Heart right ventricle (tissue), 16 donors: ENCODE results near the gene HDAC9. TPM values are rescaled to one million over a fixed set of nuclear protein-coding genes. Genes with fewer than 3 reads are reported as not detected.

ENCODE experiments used
- ATAC-seq, 8 donors: fragments of 200-7000 bp; cut with Tn5 transposase; one replicate each; pipeline ENCODE4 v1.9.1; 2020; ENCODE audit warnings: mild to moderate bottlenecking in 8 of 8, moderate library complexity in 8 of 8, moderate number of reproducible peaks in 1 of 8
- DNase-seq, 2 donors: peaks; one replicate each; pipeline ENCODE4 v3.0.0-alpha.2; 2020
- H3K27ac ChIP-seq, 10 donors: fragments of 200-600 bp; sonication (generic) in 2 of 10; one replicate each; pipeline versions ENCODE4 v1.5.0 to v1.8.0; 2020 to 2022; ENCODE audit warnings: mild to moderate bottlenecking in 3 of 10
- H3K27me3 ChIP-seq, 7 donors: fragments of 200-600 bp; one replicate each; pipeline ENCODE4 v1.8.0; 2021 to 2022; ENCODE audit warnings: mild to moderate bottlenecking in 2 of 7
- H3K36me3 ChIP-seq, 9 donors: fragments of 200-600 bp; sonication (generic) in 1 of 9; one replicate each; pipeline versions ENCODE4 v1.5.0 to v1.8.0; 2020 to 2022; ENCODE audit warnings: mild to moderate bottlenecking in 2 of 9
- H3K4me1 ChIP-seq, 9 donors: fragments of 200-600 bp; sonication (generic) in 1 of 9; one replicate each; pipeline versions ENCODE4 v1.5.0 to v1.8.0; 2020 to 2022; ENCODE audit warnings: mild to moderate bottlenecking in 4 of 9
- H3K4me3 ChIP-seq, 10 donors: fragments of 200-600 bp; sonication (generic) in 2 of 10; one replicate each; pipeline versions ENCODE4 v1.5.0 to v1.8.0; 2020 to 2022; ENCODE audit warnings: mild to moderate bottlenecking in 7 of 10, moderate library complexity in 2 of 10
- H3K9me3 ChIP-seq, 11 donors: fragments of 200-600 bp in 10 of 11; sonication (generic) in 2 of 11; one replicate each; pipeline versions ENCODE4 v1.5.0 to v1.8.0; 2013 to 2022; ENCODE audit warnings: mild to moderate bottlenecking in 2 of 11, control low read depth in 1 of 11, moderate library complexity in 1 of 11
- WGBS, 2 donors: extraction: QIAGEN DNeasy Blood & Tissue Kit; methylation state at CpG; one replicate each; pipeline ENCODE4 v1.1.7; 2013; ENCODE audit warnings: inconsistent platforms in 1 of 2; 5-methylcytosine and 5-hydroxymethylcytosine counted together
- intact Hi-C, 10 donors: fragments of 100-400 bp; cut with DNase I; formaldehyde crosslinking; loops; one replicate each; pipeline versions ENCODE4 v1.11.1 to v1.14.2; 2022
- polyA plus RNA-seq, 2 donors: library from polyadenylated mRNA; stranded (reverse); fragments of 200-250 nt; gene quantifications; one replicate each; pipeline ENCODE4 v1.2.3, GENCODE V29; 2013
- total RNA-seq, 10 donors: library from RNA; stranded (reverse); fragmentation: NEBNext Ultra II Directional in 3 of 10; extraction: Animal tissue kit (Norgen Biotek cat#: 25700) in 3 of 10; gene quantifications; one replicate each; pipeline versions ENCODE4 v1.2.1 to v1.2.4, GENCODE V29; 2021 to 2023
- TF ChIP-seq, protein P1 (sequence below), 9 donors: fragments of 200-600 bp; sonication (generic) in 2 of 9; IDR thresholded peaks; one replicate each; pipeline versions ENCODE4 v1.5.0 to v1.8.0; 2021 to 2022; ENCODE audit warnings: antibody characterized with exemption in 9 of 9, mild to moderate bottlenecking in 5 of 9, moderate library complexity in 1 of 9
- donor health status: Arrhythmogenic right ventricular cardiomyopathy.
- donor health status: ischemic (EF 13 %, LVEDD 7.1; RV severe dilation, severe dysfunction).
- donor health status: healthy with polysubstance abuse.
- donor health status: DM: no; HTN: yes; CAD: no.
- donor health status: DM: no; HTN: no; CAD: no.
- donor health status: ischemic (EF 25% LVEDD 6.9; RV normal size, moderate dysfunction).
- donor health status: ischemic (EF 25% LVEDD 5.7; RV mildly dilated, moderate dysfunction).
- donor health status: healthy.
- donor health status: DM: yes; HTN: yes; CAD: no.
- donor health status: Ischemic cardiomyopathy.
- donor health status: ischemic (EF 35%, LVEDD 5.7; RV mildly dilated, moderate dysfunction).
- donor health status: nonischemic (EF 11% LVEDD 7.7; RV severe dilation, severe dysfunction).
- donor health status: DM: yes; HTN: yes; CAD: no.
- donor health status: PGD.
- donor health status: ischemic (EF 29% LVEDD 5.4; RV normal size, mild dysfunction).
- donor health status: nonischemic (EF 23%, LVEDD 6.1; RV moderate dilation, normal function).

The HDAC9 gene
- total and polyA plus RNA-seq, 12 donors, result 1.9 to 66.1 (median 38.6) TPM

DNA sequence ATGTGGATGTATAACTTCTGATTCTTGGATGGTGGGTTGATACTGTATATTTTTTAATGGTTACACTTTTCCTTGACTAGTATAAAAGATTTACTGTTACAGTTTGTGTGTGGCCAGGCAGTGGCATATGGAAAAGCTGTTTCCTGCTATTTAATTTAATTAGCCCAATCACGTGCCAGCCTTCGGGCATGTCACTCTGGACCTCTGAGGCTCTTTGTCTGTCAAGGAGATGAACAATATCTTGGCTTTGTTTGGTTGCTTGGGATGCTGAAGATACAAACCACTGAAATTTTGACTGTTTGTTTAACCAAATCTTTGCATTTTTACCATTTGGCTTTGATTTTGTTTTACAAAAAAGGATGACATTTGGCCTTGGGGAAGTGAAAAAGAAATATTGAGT, 185.0 kb downstream of the HDAC9 start:
- TF ChIP-seq, protein P1, sequence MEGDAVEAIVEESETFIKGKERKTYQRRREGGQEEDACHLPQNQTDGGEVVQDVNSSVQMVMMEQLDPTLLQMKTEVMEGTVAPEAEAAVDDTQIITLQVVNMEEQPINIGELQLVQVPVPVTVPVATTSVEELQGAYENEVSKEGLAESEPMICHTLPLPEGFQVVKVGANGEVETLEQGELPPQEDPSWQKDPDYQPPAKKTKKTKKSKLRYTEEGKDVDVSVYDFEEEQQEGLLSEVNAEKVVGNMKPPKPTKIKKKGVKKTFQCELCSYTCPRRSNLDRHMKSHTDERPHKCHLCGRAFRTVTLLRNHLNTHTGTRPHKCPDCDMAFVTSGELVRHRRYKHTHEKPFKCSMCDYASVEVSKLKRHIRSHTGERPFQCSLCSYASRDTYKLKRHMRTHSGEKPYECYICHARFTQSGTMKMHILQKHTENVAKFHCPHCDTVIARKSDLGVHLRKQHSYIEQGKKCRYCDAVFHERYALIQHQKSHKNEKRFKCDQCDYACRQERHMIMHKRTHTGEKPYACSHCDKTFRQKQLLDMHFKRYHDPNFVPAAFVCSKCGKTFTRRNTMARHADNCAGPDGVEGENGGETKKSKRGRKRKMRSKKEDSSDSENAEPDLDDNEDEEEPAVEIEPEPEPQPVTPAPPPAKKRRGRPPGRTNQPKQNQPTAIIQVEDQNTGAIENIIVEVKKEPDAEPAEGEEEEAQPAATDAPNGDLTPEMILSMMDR (IDR thresholded peaks at IDR 0.05), result no peak
- intact Hi-C loops, result no loop called here
- no peak overlapping the region for H3K4me3 ChIP-seq
- H3K9me3 ChIP-seq, result no peaks in the 10 kb centered on the region
- no peak overlapping the region for H3K27ac ChIP-seq
- DNase-seq, result no peak
- ATAC-seq, result no peak
- WGBS, 2 donors, result 65 to 67% methylated on average over 2 of the region's 2 CpGs
- H3K27me3 ChIP-seq, result no peaks in the 10 kb centered on the region
- no peaks in the 10 kb centered on the region for H3K4me1 ChIP-seq
- H3K36me3 ChIP-seq, result no peaks in the 10 kb centered on the region

DNA sequence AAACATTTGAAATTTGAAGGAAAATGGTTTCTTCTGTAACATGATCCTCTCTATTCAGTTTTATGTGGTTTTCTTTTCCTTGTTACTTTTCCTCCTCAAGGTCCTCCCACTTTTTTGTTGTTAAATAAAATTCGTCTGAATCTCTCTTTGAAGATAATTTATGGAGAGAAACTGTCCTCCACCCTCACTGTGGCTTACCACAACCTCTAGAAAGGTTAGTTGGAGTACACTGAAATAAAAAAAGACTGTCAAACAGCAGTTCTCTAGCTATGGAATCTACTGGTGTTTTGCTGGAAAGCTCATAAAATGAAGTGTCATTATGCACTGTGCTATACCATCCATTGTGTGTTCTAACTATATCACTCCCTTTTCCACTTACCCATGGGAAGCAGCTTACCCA, 189.4 kb downstream of the HDAC9 start:
- Histone ChIP-seq H3K36me3 (no peaks in the 10 kb centered on the region), H3K27ac (no peak overlapping the region), H3K4me1 (no peaks in the 10 kb centered on the region), H3K27me3 (no peaks in the 10 kb centered on the region), H3K4me3 (no peak overlapping the region), H3K9me3 (no peaks in the 10 kb centered on the region)
- ATAC-seq (no peak), DNase-seq (no peak)
- WGBS, 2 donors, result 70 to 90% methylated on average over 1 of the region's 1 CpG
- intact Hi-C loops, result no loop called here
- TF ChIP-seq, protein P1 (IDR thresholded peaks at IDR 0.05), result no peak

DNA sequence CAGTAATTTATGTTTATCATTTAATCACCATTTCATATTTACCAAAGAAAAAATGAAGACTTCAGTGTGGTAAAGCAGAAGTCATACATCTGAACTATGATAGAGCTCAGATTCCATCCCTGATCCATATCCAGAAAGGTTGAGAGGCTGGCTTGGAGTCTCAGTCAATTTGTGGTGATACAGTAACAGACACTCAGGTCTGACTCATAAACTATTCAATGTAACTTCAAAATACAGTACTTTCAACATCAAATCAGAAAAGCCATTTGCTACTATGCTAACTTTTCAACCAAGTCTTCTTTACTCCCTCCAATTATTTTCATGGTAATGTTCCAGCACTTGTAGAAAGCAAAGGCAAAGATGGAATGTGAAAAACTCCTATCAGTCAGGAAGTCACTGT, 190.4 kb downstream of the HDAC9 start:
- Histone ChIP-seq H3K27me3 (no peaks in the 10 kb centered on the region), H3K36me3 (no peaks in the 10 kb centered on the region), H3K4me3 (no peak overlapping the region), H3K9me3 (no peaks in the 10 kb centered on the region), H3K4me1 (no peaks in the 10 kb centered on the region), H3K27ac (no peak overlapping the region)
- no peak for ATAC-seq
- intact Hi-C loops, result no loop called here
- TF ChIP-seq, protein P1 (IDR thresholded peaks at IDR 0.05), result no peak
- no peak for DNase-seq

DNA sequence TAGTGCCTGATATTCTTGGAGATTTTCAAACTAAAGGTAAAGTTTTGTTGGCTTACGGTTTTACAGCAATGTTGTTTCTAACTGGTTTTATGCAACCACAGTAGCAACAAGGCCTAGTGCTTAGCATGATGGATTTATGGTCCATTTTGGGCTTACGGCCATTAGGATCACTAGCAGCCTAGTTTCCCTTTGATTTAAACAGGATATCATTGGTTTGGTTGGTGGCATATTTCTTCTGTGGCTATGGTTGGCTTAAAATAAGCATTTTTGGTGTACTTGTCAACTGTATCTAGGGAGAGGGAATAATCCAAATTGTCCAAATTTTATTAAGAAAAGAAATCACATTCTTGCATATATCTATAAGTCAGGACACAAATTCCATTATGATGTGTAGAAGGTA, 194.0 kb downstream of the HDAC9 start:
- no peaks in the 10 kb centered on the region for H3K27me3 ChIP-seq
- intact Hi-C loops, result no loop called here
- no peaks in the 10 kb centered on the region for H3K9me3 ChIP-seq
- H3K4me1 ChIP-seq, result no peaks in the 10 kb centered on the region
- H3K36me3 ChIP-seq, result no peaks in the 10 kb centered on the region
- TF ChIP-seq, protein P1 (IDR thresholded peaks at IDR 0.05), result no peak
- no peak for ATAC-seq
- H3K27ac ChIP-seq, result no peak overlapping the region
- no peak overlapping the region for H3K4me3 ChIP-seq
- no peak for DNase-seq
- WGBS, 2 donors, result 95 to 98% methylated on average over 2 of the region's 2 CpGs

GRCh38 chr7:18693406-18693805, 197.9 kb downstream of the HDAC9 start:
- Histone ChIP-seq H3K36me3 (no peaks in the 10 kb centered on the region), H3K4me1 (peaks cover 0 to 4% (median 0%) of the 10 kb centered on the region in 9 donors), H3K27ac (no peak overlapping the region), H3K4me3 (no peak overlapping the region), H3K27me3 (no peaks in the 10 kb centered on the region), H3K9me3 (no peaks in the 10 kb centered on the region)
- intact Hi-C loops, result no loop called here
- WGBS, 2 donors, result 39 to 45% methylated on average over 4 of the region's 4 CpGs
- TF ChIP-seq, protein P1 (IDR thresholded peaks at IDR 0.05), result peak in 8 of 9 donors; percentile 21 to 70 (median 58)
- peak in 1 of 2 donors; percentile 9 for DNase-seq
- peak in 4 of 8 donors; percentile 33 to 94 (median 52) for ATAC-seq
